Activated naive CD8-positive, alpha-beta T cell treated with anti-CD3 and anti-CD28 coated beads, Interleukin-2, amount 10 ng/mL, durations not matched to agents 7 days and 5 days (primary cell): ENCODE measurements around the gene FHIT. TPM values are rescaled to one million over a fixed set of nuclear protein-coding genes. Genes with fewer than 3 reads are reported as not detected.

Experiments
- ATAC-seq: fragments of 150-1000 bp; cut with Tn5 transposase; one replicate; pipeline ENCODE4 v1.10.0; 2021; ENCODE audit warnings: low read depth, moderate library complexity
- POLR2A ChIA-PET: fragments of 350-600 bp; sonication (Branson Sonifier 250); formaldehyde crosslinking; loops from one replicate; lab custom pipeline; 2021; ENCODE audit warnings: antibody characterized with exemption; lab: Charles Lee
- DNase-seq: peaks from one replicate; pipeline ENCODE4 v3.0.0; 2021
- H3K27ac Mint-ChIP-seq: one replicate; pipeline ENCODE4 v1.8.0; 2022; ENCODE audit warnings: mild to moderate bottlenecking, mixed read lengths
- H3K27me3 Mint-ChIP-seq: one replicate; pipeline ENCODE4 v1.8.0; 2022; ENCODE audit warnings: mild to moderate bottlenecking, moderate library complexity, mixed read lengths
- H3K36me3 Mint-ChIP-seq: one replicate; pipeline ENCODE4 v1.8.0; 2021; ENCODE audit warnings: mild to moderate bottlenecking, mixed read lengths
- H3K4me1 Mint-ChIP-seq: one replicate; pipeline ENCODE4 v1.8.0; 2021; ENCODE audit warnings: mixed read lengths
- H3K4me3 Mint-ChIP-seq: one replicate; pipeline ENCODE4 v1.8.0; 2022; ENCODE audit warnings: mild to moderate bottlenecking, moderate library complexity, mixed read lengths
- H3K9me3 Mint-ChIP-seq: one replicate; pipeline ENCODE4 v1.8.0; 2021; ENCODE audit warnings: mixed read lengths
- microRNA-seq: library from miRNA; unstranded; fragments of <30 nt; microRNA quantifications from one replicate; pipeline ENCODE4 v1.2.0, GENCODE V29; 2022
- total RNA-seq, 2 experiments: library from RNA; stranded (reverse); gene quantifications; one replicate each; pipeline ENCODE4 v1.2.3, GENCODE V29; 2021

FHIT gene
- total RNA-seq, 2 experiments from 2014 or later, result 3.7 to 5.8 TPM

DNA sequence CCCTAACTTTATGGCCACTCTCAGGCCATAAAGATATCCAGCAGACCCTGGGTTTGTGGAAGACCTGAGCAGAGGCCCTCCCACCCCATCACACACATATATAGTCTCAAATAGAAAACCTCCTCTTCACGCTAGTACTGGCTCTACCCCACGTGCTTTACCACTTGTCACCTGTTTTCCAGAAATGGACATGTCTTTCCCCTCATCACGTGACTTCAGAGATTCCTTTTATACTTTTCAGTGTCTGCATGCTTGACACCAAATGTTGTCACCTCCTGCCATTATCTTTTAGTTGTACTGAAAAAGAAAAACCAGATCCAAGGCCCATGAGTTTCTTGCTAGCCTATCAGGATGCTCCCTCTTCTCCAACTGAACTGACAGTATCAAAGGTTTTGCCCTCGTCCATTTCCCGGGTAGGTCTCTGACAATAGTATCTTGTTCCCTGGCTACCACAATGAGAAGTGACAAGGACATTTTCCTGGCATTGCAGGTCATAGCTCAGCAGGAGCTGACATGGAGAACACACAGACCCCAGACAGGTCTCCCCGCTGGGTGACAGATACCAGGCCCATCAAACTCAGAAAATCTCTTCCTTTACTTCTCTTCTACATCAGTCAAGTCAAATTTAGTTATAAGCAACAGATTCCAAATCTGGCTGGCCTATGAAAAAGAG is 1551.5 kb downstream of the FHIT start:
- no peak overlapping the region for H3K27ac Mint-ChIP-seq
- DNase-seq, result no peak
- no peak overlapping the region for H3K4me3 Mint-ChIP-seq
- no peaks in the 10 kb centered on the region for H3K9me3 Mint-ChIP-seq
- H3K27me3 Mint-ChIP-seq, result no peaks in the 10 kb centered on the region
- no peak for ATAC-seq
- no peaks in the 10 kb centered on the region for H3K36me3 Mint-ChIP-seq
- POLR2A ChIA-PET, result no interaction called here
- H3K4me1 Mint-ChIP-seq, result no peaks in the 10 kb centered on the region

Small RNAs within 50 kb of the gene (microRNA-seq; reads per million reads assigned to microRNA genes)
- gene MIR548BB, result not detected
